ENCODE results near the gene WAPL. TPM values are rescaled to one million over a fixed set of nuclear protein-coding genes. Genes with fewer than 3 reads are reported as not detected.

Gene WAPL
- total and polyA plus RNA-seq, 10 of the 15 experiments (the other 5 are each of a cell fraction or from before 2014, with no cell fraction given), result 15.7 to 45.8 (median 29.0) TPM

DNA sequence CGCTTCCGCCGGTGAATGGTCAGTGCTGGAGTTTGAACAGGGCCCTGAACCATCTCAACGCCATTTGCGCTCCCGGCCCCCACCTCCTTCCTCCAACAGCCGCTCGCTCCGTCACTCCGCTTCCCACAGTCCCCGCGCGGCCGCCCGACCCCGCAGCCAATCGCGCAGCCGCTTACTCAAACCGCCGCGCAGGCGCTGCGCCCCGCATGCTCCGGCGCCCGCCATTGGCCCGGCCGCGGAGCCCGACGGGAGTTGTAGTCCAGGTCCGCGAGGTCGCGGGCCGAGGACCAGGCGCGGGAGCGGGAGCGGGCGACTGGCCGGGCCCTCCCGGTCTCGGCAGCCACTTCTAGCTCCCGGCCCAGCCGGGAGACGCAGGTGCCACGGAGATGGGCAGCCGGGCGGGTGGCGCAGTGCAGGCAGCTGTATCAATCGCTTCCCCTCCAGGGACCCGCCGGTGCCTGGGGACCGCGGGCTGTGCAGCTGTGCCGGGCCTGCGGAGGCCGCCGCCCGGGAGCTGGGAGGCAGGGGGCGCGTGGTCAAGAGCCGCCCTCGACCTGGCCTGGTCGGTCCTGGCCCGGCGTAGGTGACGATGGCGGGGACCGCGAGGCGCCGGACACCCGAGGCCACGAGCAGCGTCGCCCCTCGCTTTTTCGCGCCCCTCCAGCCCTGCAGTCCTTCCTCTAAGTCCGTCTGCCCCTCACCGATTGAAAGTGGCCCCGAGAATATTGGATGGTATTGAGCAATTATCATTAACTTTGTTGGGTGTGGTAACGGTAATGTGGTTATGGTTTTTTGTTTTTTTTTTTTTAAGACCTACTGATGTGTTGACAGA lies at the start of gene WAPL (continued):
- TF ChIP-seq, protein P1, sequence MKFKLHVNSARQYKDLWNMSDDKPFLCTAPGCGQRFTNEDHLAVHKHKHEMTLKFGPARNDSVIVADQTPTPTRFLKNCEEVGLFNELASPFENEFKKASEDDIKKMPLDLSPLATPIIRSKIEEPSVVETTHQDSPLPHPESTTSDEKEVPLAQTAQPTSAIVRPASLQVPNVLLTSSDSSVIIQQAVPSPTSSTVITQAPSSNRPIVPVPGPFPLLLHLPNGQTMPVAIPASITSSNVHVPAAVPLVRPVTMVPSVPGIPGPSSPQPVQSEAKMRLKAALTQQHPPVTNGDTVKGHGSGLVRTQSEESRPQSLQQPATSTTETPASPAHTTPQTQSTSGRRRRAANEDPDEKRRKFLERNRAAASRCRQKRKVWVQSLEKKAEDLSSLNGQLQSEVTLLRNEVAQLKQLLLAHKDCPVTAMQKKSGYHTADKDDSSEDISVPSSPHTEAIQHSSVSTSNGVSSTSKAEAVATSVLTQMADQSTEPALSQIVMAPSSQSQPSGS (IDR thresholded peaks at IDR 0.05; ENCODE audit: low read length), result no peak
- TF ChIP-seq, protein P2, sequence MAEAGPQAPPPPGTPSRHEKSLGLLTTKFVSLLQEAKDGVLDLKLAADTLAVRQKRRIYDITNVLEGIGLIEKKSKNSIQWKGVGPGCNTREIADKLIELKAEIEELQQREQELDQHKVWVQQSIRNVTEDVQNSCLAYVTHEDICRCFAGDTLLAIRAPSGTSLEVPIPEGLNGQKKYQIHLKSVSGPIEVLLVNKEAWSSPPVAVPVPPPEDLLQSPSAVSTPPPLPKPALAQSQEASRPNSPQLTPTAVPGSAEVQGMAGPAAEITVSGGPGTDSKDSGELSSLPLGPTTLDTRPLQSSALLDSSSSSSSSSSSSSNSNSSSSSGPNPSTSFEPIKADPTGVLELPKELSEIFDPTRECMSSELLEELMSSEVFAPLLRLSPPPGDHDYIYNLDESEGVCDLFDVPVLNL (IDR thresholded peaks at IDR 0.05; ENCODE audit: low read depth, low read length), result no peak
- peak; percentile 81; the same call in 1 of the 2 replicates for TF ChIP-seq NFYB (IDR thresholded peaks at IDR 0.05; ENCODE audit: insufficient read depth, low read depth, low read length)
- peak; percentile 74 for TF ChIP-seq NRF1 (conservative IDR thresholded peaks at IDR 0.05; ENCODE audit: low read depth, low read length)
- no peak for TF ChIP-seq MXI1 (IDR thresholded peaks at IDR 0.05; ENCODE audit: low read depth, low read length)
- peak; percentile 61; the same call in 1 of the 2 replicates for TF ChIP-seq CREM (IDR thresholded peaks at IDR 0.05; ENCODE audit: low read depth)
- TF ChIP-seq RAD21 (IDR thresholded peaks at IDR 0.05; ENCODE audit: insufficient read depth, low read depth, low read length), result no peak
- 0 out of 2 replicates have a peak, but pooled peaks have one; percentile 79 for TF ChIP-seq ASH2L (IDR thresholded peaks at IDR 0.05; ENCODE audit: borderline replicate concordance, low read depth)
- TF ChIP-seq, protein P3, sequence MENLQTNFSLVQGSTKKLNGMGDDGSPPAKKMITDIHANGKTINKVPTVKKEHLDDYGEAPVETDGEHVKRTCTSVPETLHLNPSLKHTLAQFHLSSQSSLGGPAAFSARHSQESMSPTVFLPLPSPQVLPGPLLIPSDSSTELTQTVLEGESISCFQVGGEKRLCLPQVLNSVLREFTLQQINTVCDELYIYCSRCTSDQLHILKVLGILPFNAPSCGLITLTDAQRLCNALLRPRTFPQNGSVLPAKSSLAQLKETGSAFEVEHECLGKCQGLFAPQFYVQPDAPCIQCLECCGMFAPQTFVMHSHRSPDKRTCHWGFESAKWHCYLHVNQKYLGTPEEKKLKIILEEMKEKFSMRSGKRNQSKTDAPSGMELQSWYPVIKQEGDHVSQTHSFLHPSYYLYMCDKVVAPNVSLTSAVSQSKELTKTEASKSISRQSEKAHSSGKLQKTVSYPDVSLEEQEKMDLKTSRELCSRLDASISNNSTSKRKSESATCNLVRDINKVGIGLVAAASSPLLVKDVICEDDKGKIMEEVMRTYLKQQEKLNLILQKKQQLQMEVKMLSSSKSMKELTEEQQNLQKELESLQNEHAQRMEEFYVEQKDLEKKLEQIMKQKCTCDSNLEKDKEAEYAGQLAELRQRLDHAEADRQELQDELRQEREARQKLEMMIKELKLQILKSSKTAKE (IDR thresholded peaks at IDR 0.05; ENCODE audit: low read depth, poor library complexity, severe bottlenecking), result no peak
- TF ChIP-seq CBX3 (IDR thresholded peaks at IDR 0.05; ENCODE audit: borderline replicate concordance, low read depth), result no peak
- TF ChIP-seq BCL11A (IDR thresholded peaks at IDR 0.05; ENCODE audit: low read depth, low read length), result no peak
- TF ChIP-seq, protein P4, sequence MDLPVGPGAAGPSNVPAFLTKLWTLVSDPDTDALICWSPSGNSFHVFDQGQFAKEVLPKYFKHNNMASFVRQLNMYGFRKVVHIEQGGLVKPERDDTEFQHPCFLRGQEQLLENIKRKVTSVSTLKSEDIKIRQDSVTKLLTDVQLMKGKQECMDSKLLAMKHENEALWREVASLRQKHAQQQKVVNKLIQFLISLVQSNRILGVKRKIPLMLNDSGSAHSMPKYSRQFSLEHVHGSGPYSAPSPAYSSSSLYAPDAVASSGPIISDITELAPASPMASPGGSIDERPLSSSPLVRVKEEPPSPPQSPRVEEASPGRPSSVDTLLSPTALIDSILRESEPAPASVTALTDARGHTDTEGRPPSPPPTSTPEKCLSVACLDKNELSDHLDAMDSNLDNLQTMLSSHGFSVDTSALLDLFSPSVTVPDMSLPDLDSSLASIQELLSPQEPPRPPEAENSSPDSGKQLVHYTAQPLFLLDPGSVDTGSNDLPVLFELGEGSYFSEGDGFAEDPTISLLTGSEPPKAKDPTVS (IDR thresholded peaks at IDR 0.05; ENCODE audit: low read depth, low read length), result no peak
- TF ChIP-seq, protein P5, sequence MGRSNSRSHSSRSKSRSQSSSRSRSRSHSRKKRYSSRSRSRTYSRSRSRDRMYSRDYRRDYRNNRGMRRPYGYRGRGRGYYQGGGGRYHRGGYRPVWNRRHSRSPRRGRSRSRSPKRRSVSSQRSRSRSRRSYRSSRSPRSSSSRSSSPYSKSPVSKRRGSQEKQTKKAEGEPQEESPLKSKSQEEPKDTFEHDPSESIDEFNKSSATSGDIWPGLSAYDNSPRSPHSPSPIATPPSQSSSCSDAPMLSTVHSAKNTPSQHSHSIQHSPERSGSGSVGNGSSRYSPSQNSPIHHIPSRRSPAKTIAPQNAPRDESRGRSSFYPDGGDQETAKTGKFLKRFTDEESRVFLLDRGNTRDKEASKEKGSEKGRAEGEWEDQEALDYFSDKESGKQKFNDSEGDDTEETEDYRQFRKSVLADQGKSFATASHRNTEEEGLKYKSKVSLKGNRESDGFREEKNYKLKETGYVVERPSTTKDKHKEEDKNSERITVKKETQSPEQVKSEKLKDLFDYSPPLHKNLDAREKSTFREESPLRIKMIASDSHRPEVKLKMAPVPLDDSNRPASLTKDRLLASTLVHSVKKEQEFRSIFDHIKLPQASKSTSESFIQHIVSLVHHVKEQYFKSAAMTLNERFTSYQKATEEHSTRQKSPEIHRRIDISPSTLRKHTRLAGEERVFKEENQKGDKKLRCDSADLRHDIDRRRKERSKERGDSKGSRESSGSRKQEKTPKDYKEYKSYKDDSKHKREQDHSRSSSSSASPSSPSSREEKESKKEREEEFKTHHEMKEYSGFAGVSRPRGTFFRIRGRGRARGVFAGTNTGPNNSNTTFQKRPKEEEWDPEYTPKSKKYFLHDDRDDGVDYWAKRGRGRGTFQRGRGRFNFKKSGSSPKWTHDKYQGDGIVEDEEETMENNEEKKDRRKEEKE (IDR thresholded peaks at IDR 0.05), result no peak
- 0 out of 2 replicates have a peak, but pooled peaks have one; percentile 24 for TF ChIP-seq TCF12 (IDR thresholded peaks at IDR 0.05; ENCODE audit: low read depth, low read length)
- TF ChIP-seq EZH2 (IDR thresholded peaks at IDR 0.05; ENCODE audit: borderline replicate concordance, control insufficient read depth, low read depth, low read length), result no peak
- TF ChIP-seq, protein P6, sequence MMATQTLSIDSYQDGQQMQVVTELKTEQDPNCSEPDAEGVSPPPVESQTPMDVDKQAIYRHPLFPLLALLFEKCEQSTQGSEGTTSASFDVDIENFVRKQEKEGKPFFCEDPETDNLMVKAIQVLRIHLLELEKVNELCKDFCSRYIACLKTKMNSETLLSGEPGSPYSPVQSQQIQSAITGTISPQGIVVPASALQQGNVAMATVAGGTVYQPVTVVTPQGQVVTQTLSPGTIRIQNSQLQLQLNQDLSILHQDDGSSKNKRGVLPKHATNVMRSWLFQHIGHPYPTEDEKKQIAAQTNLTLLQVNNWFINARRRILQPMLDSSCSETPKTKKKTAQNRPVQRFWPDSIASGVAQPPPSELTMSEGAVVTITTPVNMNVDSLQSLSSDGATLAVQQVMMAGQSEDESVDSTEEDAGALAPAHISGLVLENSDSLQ (IDR thresholded peaks at IDR 0.05), result peak; percentile 74
- TF ChIP-seq BMI1 (IDR thresholded peaks at IDR 0.05; ENCODE audit: borderline replicate concordance), result no peak
- TF ChIP-seq RB1 (IDR thresholded peaks at IDR 0.05; ENCODE audit: borderline replicate concordance), result no peak; the same call in 1 of the 2 replicates
